ENCODE measurements around the gene ELAVL2. TPM values are rescaled to one million over a fixed set of nuclear protein-coding genes. Genes with fewer than 3 reads are reported as not detected.

Gene ELAVL2
- total RNA-seq, 1 experiment from 2014 or later: not detected

GRCh38 chr9:23811633-23812032 lies 14.4 kb downstream of the ELAVL2 start:
- ChIA-PET POLR2A (ENCODE audit: low non-redundant PET) (no interaction called here), CTCF (no interaction called here)
- Histone ChIP-seq H3K27ac (ENCODE audit: low read depth, low read length, poor library complexity, severe bottlenecking) (no peak overlapping the region), H3K36me3 (ENCODE audit: insufficient read depth, low read length, poor library complexity, severe bottlenecking) (no peaks in the 10 kb centered on the region), H3K4me3 (ENCODE audit: low read depth, low read length, poor library complexity, severe bottlenecking) (no peak overlapping the region), H3K27me3 (replicated peaks; ENCODE audit: insufficient read depth, low read depth, low read length, poor library complexity) (no peaks in the 10 kb centered on the region), H3K4me1 (ENCODE audit: insufficient read depth, low read length, poor library complexity, severe bottlenecking) (no peaks in the 10 kb centered on the region), H3K9me3 (ENCODE audit: low read depth, low read length, poor library complexity, severe bottlenecking) (no peaks in the 10 kb centered on the region)
- intact Hi-C loops (cut with micrococcal nuclease; ENCODE audit: unreplicated experiment): no loop called here
- no TSS peak for BruUV-seq (replicated peaks)
- no peak for TF ChIP-seq CTCF (conservative IDR thresholded peaks at IDR 0.05; ENCODE audit: low read depth, low read length)
- TF ChIP-seq EZH2 (IDR thresholded peaks at IDR 0.05; ENCODE audit: borderline replicate concordance, low read depth, low read length, poor library complexity, severe bottlenecking): no peak
- DNase-seq (ENCODE audit: low spot score): no peak

- intact Hi-C loops (cut with micrococcal nuclease; ENCODE audit: unreplicated experiment): no loop called here
- Histone ChIP-seq H3K27ac (ENCODE audit: low read depth, low read length, poor library complexity, severe bottlenecking) (no peak overlapping the region), H3K4me3 (ENCODE audit: low read depth, low read length, poor library complexity, severe bottlenecking) (no peak overlapping the region), H3K9me3 (ENCODE audit: low read depth, low read length, poor library complexity, severe bottlenecking) (no peaks in the 10 kb centered on the region), H3K36me3 (ENCODE audit: insufficient read depth, low read length, poor library complexity, severe bottlenecking) (no peaks in the 10 kb centered on the region), H3K4me1 (ENCODE audit: insufficient read depth, low read length, poor library complexity, severe bottlenecking) (no peaks in the 10 kb centered on the region), H3K27me3 (replicated peaks; ENCODE audit: insufficient read depth, low read depth, low read length, poor library complexity) (no peaks in the 10 kb centered on the region)
- POLR2A ChIA-PET (ENCODE audit: low non-redundant PET): no interaction called here
- CTCF ChIA-PET: no interaction called here
- no peak for TF ChIP-seq CTCF (conservative IDR thresholded peaks at IDR 0.05; ENCODE audit: low read depth, low read length)
- no peak for TF ChIP-seq EZH2 (IDR thresholded peaks at IDR 0.05; ENCODE audit: borderline replicate concordance, low read depth, low read length, poor library complexity, severe bottlenecking)
- no peak for DNase-seq (ENCODE audit: low spot score)
- BruUV-seq (replicated peaks): no TSS peak
Measured at GRCh38 chr9:23803216-23803615, 22.8 kb downstream of the ELAVL2 start.

GRCh38 chr9:23801523-23801922 lies 24.5 kb downstream of the ELAVL2 start:
- no peaks in the 10 kb centered on the region for H3K36me3 ChIP-seq (ENCODE audit: insufficient read depth, low read length, poor library complexity, severe bottlenecking)
- H3K4me3 ChIP-seq (ENCODE audit: low read depth, low read length, poor library complexity, severe bottlenecking): no peak overlapping the region
- intact Hi-C loops (cut with micrococcal nuclease; ENCODE audit: unreplicated experiment): no loop called here
- ChIA-PET CTCF (no interaction called here), POLR2A (ENCODE audit: low non-redundant PET) (no interaction called here)
- BruUV-seq (replicated peaks): no TSS peak
- TF ChIP-seq CTCF (conservative IDR thresholded peaks at IDR 0.05; ENCODE audit: low read depth, low read length) (no peak), EZH2 (IDR thresholded peaks at IDR 0.05; ENCODE audit: borderline replicate concordance, low read depth, low read length, poor library complexity, severe bottlenecking) (no peak)
- no peaks in the 10 kb centered on the region for H3K27me3 ChIP-seq (replicated peaks; ENCODE audit: insufficient read depth, low read depth, low read length, poor library complexity)
- no peak overlapping the region for H3K27ac ChIP-seq (ENCODE audit: low read depth, low read length, poor library complexity, severe bottlenecking)
- DNase-seq (ENCODE audit: low spot score): no peak
- no peaks in the 10 kb centered on the region for H3K9me3 ChIP-seq (ENCODE audit: low read depth, low read length, poor library complexity, severe bottlenecking)
- no peaks in the 10 kb centered on the region for H3K4me1 ChIP-seq (ENCODE audit: insufficient read depth, low read length, poor library complexity, severe bottlenecking)
